Measurements from ENCODE around the gene BRD4. TPM values are rescaled to one million over a fixed set of nuclear protein-coding genes. Genes with fewer than 3 reads are reported as not detected.

Gene BRD4
- total RNA-seq, 1 experiment from 2014 or later: 9.1 TPM

- DNase-seq (ENCODE audit: low read depth): peak; percentile 60
Measured at GRCh38 chr19:15194938-15195337, 137.4 kb downstream of the BRD4 start.

DNA sequence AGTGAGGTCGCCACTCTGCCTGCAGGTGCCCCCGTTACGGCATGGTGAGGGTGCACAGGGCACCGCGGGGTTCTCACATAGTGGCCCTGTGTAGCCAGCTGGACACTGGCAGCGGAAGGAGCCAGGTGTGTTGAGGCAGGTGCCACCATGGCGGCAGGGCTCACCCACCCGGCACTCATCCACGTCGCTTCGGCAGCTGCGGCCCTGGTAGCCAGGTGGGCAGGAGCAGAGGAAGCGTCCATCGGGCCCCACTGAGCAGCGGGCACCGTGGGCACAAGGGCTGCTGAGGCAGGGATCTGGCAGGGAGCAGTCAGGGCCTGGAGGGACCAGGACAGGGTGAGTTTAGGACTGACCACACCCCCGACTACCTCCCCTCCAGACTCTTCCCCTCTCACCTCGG is 140.4 kb downstream of the BRD4 start:
- no peak for DNase-seq (ENCODE audit: low read depth)

GRCh38 chr19:15191514-15191913 is 140.8 kb downstream of the BRD4 start:
- DNase-seq (ENCODE audit: low read depth): no peak

GRCh38 chr19:15188851-15189250 is 143.5 kb downstream of the BRD4 start:
- DNase-seq (ENCODE audit: low read depth): no peak

DNA sequence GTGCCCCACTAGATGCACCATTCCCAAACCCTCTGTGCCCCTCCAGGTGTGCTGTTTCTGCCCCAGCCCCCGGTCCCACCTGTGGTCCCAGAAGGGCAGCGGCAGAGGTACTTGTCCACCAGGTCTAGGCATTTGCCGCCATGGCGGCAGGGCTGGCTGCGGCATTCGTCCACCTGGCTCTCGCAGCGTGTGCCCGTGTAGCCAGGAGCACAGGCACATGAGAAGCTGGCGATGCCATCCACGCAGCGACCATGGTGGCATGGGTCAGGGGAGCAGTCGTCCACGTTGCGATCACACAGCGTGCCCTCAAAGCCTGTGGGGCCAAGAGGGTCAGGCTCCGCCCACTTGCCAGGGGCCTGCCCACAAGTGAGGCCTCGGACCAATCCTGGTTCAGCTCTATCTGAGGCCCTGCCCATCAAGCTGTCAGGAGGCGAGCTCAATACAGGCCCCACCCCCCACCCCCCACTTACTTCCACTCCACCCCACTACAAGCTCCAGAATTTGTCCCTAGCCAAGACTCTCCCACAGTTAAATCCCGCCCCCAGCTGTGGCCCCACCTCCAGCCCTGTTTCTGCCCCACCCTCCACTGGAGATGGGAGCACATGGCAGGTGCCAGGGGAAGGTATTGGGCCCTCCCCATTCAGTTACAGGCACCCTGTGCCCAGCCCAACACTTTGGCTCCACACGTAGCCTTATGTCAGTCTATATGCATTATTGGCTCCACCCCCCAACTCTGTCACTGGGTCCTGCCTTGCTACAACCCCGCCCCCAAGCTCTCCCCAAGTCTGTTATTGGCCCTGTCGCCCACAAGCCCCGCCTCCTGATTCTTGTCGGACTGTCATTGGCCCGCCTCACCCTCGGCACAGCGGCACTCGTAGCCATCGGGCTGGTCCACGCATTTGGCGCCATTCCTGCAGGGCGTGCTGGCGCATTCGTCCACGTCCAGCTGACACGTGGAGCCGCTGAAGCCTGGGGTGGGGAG is 145.0 kb downstream of the BRD4 start:
- DNase-seq (ENCODE audit: low read depth): no peak

Other genes with a start within 250 kb of the BRD4 start
- 15.0 and 23.3 TPM in 2 replicates for gene SYDE1, start 225.1 kb downstream of the BRD4 start, total RNA-seq (2014; rRNA removed; shearing (Covaris generic))
- gene NOTCH3, start 131.5 kb downstream of the BRD4 start, total RNA-seq (2014; rRNA removed; shearing (Covaris generic)): 0.60 and 0.68 TPM in 2 replicates
- not detected in 2 replicates for gene EPHX3, start 100.1 kb downstream of the BRD4 start, total RNA-seq (2014; rRNA removed; shearing (Covaris generic))
- 9.5 and 11.6 TPM in 2 replicates for gene AKAP8, start 47.2 kb upstream of the BRD4 start, total RNA-seq (2014; rRNA removed; shearing (Covaris generic))
- gene AKAP8L, start 86.4 kb upstream of the BRD4 start, total RNA-seq (2014; rRNA removed; shearing (Covaris generic)): 31.6 and 33.8 TPM in 2 replicates
- 4.2 and 7.1 TPM in 2 replicates for gene WIZ, start 117.4 kb upstream of the BRD4 start, total RNA-seq (2014; rRNA removed; shearing (Covaris generic))
- 0.72 and 0.88 TPM in 2 replicates for gene RASAL3, start 132.0 kb upstream of the BRD4 start, total RNA-seq (2014; rRNA removed; shearing (Covaris generic))
- gene PGLYRP2, start 147.0 kb upstream of the BRD4 start, total RNA-seq (2014; rRNA removed; shearing (Covaris generic)): not detected in 2 replicates
- gene CYP4F22, start 176.0 kb upstream of the BRD4 start, total RNA-seq (2014; rRNA removed; shearing (Covaris generic)): not detected in 2 replicates

Data from RPMI7951 (cell line).